Ishikawa (cell line): ENCODE measurements around the gene SCAND1.

Experiments
- CEBPB ChIP-seq: IDR thresholded peaks from 2 replicates; pipeline ENCODE4 v1.6.1; 2012
- CREB1 ChIP-seq: IDR thresholded peaks from 2 replicates; pipeline ENCODE4 v1.6.1; 2012; ENCODE audit warnings: low read depth
- EGR1 ChIP-seq: IDR thresholded peaks from 2 replicates; pipeline ENCODE4 v1.6.1; 2012
- EP300 ChIP-seq: IDR thresholded peaks from 2 replicates; pipeline ENCODE4 v1.6.1; 2012; ENCODE audit warnings: borderline replicate concordance
- FOXM1 ChIP-seq: IDR thresholded peaks from 2 replicates; pipeline ENCODE4 v1.6.1; 2012; ENCODE audit warnings: low read depth, borderline replicate concordance
- MAX ChIP-seq: IDR thresholded peaks from 2 replicates; pipeline ENCODE4 v1.6.1; 2012
- NFIC ChIP-seq: IDR thresholded peaks from 2 replicates; pipeline ENCODE4 v1.6.1; 2012
- RAD21 ChIP-seq: IDR thresholded peaks from 2 replicates; pipeline ENCODE4 v1.6.1; 2012; ENCODE audit warnings: low read depth
- REST ChIP-seq: IDR thresholded peaks from 2 replicates; pipeline ENCODE4 v1.6.1; 2012; ENCODE audit warnings: low read depth, mild to moderate bottlenecking
- TAF1 ChIP-seq: IDR thresholded peaks from 2 replicates; pipeline ENCODE4 v1.6.1; 2012; ENCODE audit warnings: low read depth, mild to moderate bottlenecking
- TCF12 ChIP-seq: IDR thresholded peaks from 2 replicates; pipeline ENCODE4 v1.6.1; 2012; ENCODE audit warnings: low read depth
- TEAD4 ChIP-seq: IDR thresholded peaks from 2 replicates; pipeline ENCODE4 v1.6.1; 2012
- USF1 ChIP-seq: IDR thresholded peaks from 2 replicates; pipeline ENCODE4 v1.6.1; 2012
- YY1 ChIP-seq: IDR thresholded peaks from 2 replicates; pipeline ENCODE4 v1.6.1; 2012; ENCODE audit warnings: low read depth
- ZBTB7A ChIP-seq: IDR thresholded peaks from 2 replicates; pipeline ENCODE4 v1.6.1; 2012; ENCODE audit warnings: low read depth

SCAND1 gene

GRCh38 chr20:35909176-35909575, 45.1 kb downstream of the SCAND1 start:
- no peak for TF ChIP-seq RAD21
- no peak for TF ChIP-seq EP300
- no peak for TF ChIP-seq MAX
- no peak for TF ChIP-seq USF1
- TF ChIP-seq TAF1 = no peak
- no peak for TF ChIP-seq EGR1
- TF ChIP-seq REST = no peak
- TF ChIP-seq YY1 = no peak
- TF ChIP-seq NFIC = no peak
- TF ChIP-seq CREB1 = no peak
- no peak for TF ChIP-seq CEBPB
- no peak for TF ChIP-seq FOXM1
- TF ChIP-seq TCF12 = no peak
- TF ChIP-seq ZBTB7A = no peak

GRCh38 chr20:35908007-35908406, 46.3 kb downstream of the SCAND1 start:
- no peak for TF ChIP-seq ZBTB7A
- no peak for TF ChIP-seq USF1
- no peak for TF ChIP-seq YY1
- TF ChIP-seq REST = no peak
- TF ChIP-seq NFIC = no peak
- no peak for TF ChIP-seq TEAD4
- no peak for TF ChIP-seq RAD21
- TF ChIP-seq EP300 = no peak
- TF ChIP-seq FOXM1 = no peak
- TF ChIP-seq TCF12 = no peak
- TF ChIP-seq MAX = no peak
- no peak for TF ChIP-seq CREB1
- no peak for TF ChIP-seq CEBPB
- TF ChIP-seq EGR1 = no peak
- TF ChIP-seq TAF1 = no peak

- no peak for TF ChIP-seq TEAD4
- TF ChIP-seq TAF1 = no peak
- TF ChIP-seq EGR1 = no peak
- no peak for TF ChIP-seq TCF12
- TF ChIP-seq NFIC = no peak
- no peak for TF ChIP-seq CEBPB
These were observed 47.1 kb downstream of the SCAND1 start for GRCh38 chr20:35907017-35907701.

- TF ChIP-seq ZBTB7A (no peak), RAD21 (no peak), TAF1 (no peak), USF1 (no peak), NFIC (no peak), EP300 (no peak), TEAD4 (no peak), TCF12 (no peak), EGR1 (no peak), CREB1 (no peak), YY1 (no peak), REST (no peak), CEBPB (no peak), FOXM1 (no peak), MAX (no peak)
These were observed 49.2 kb downstream of the SCAND1 start for GRCh38 chr20:35904982-35905663.
